ENCODE results near the gene ACP1. TPM values are rescaled to one million over a fixed set of nuclear protein-coding genes. Genes with fewer than 3 reads are reported as not detected.

Gene ACP1
- total RNA-seq, 4 donors from 2014 or later, result 117 to 136 (median 128) TPM

- DNase-seq, result no peak
- Histone ChIP-seq H3K27me3 (peaks cover 3% of the 10 kb centered on the region), H3K4me3 (replicated peaks in 1 of 3) (no peak overlapping the region), H3K27ac (no peak overlapping the region), H3K36me3 (peaks cover 14 to 34% of the 10 kb centered on the region in 2 donors), H3K4me1 (peaks cover 0 to 7% of the 10 kb centered on the region in 2 donors), H3K9me3 (no peaks in the 10 kb centered on the region)
- intact Hi-C loops (cut with DNase I), result no loop called here
- TF ChIP-seq POLR2A (IDR thresholded peaks at IDR 0.05), result no peak
- no peak for TF ChIP-seq CTCF (IDR thresholded peaks at IDR 0.05)
- 94 to 97% methylated on average over 12 of the region's 12 CpGs for WGBS, 2 donors
Observed at GRCh38 chr2:282371-283263, 17.9 kb downstream of the ACP1 start.

DNA sequence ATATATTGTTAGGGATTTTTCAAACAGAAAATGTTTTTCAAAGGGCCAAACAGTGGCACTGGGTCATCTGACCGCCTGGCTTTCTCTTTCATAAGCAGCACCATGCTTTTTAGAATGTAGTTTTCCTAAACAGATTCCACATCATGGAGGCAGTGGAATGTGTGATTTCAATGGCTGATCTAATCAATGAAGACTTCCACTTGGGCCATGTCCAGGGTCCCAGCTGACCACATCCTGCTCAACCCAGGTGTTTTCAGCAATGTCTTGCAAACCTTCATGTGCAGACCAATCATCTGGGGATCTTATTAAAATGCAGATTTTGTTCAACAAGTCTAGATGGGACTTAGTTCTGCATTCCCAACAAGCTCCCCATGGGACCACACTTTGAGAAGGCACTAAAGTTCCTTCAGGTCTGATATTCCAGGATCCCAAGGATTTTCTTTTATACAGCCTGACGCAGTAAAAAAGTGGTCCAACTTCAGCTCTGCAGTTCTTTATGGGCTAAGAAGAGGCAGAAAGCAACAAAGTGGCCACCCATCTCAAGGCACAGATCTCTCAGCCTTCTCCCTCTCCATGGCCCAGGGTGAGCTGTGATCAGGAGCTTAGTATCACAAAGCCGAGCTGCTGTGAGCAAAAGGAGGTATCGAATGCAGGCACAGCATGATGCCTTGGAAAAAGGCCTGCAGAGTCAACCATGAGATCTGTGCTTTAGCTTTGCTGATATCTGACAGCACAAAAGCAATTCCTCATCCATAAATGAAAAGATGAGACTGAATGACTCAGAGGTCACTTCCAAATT is 19.4 kb downstream of the ACP1 start:
- TF ChIP-seq CTCF (IDR thresholded peaks at IDR 0.05), result no peak
- TF ChIP-seq POLR2A (IDR thresholded peaks at IDR 0.05), result no peak
- peaks cover 1 to 21% of the 10 kb centered on the region in 2 donors for H3K4me1 ChIP-seq
- 87 to 93% methylated on average over 4 of the region's 4 CpGs for WGBS, 2 donors
- no peak for DNase-seq
- peaks cover 1 to 21% of the 10 kb centered on the region in 2 donors for H3K36me3 ChIP-seq
- intact Hi-C loops (cut with DNase I), result no loop called here
- H3K9me3 ChIP-seq, result no peaks in the 10 kb centered on the region
- peaks cover 3% of the 10 kb centered on the region for H3K27me3 ChIP-seq
- no peak overlapping the region for H3K4me3 ChIP-seq (replicated peaks in 1 of 3)
- no peak overlapping the region for H3K27ac ChIP-seq

GRCh38 chr2:284896-285492 is 20.2 kb downstream of the ACP1 start:
- H3K4me1 ChIP-seq, result peaks cover 9 to 27% of the 10 kb centered on the region in 2 donors
- no peak for DNase-seq
- no peak overlapping the region for H3K27ac ChIP-seq
- H3K4me3 ChIP-seq (replicated peaks in 1 of 3), result no peak overlapping the region
- no peaks in the 10 kb centered on the region for H3K9me3 ChIP-seq
- intact Hi-C loops (cut with DNase I), result loop anchor here (5.0 kb wide), 1 partner anchor 38 kb away; no protein-coding TSS in a partner anchor
- peaks cover 3% of the 10 kb centered on the region for H3K27me3 ChIP-seq
- WGBS, 2 donors, result 61 to 67% methylated on average over 13 of the region's 13 CpGs
- H3K36me3 ChIP-seq, result peaks cover 0 to 14% of the 10 kb centered on the region in 2 donors
- TF ChIP-seq CTCF (IDR thresholded peaks at IDR 0.05), result no peak
- no peak for TF ChIP-seq POLR2A (IDR thresholded peaks at IDR 0.05)

GRCh38 chr2:285531-285930 is 20.8 kb downstream of the ACP1 start:
- no peak overlapping the region for H3K4me3 ChIP-seq (replicated peaks in 1 of 3)
- WGBS, 2 donors, result 55 to 78% methylated on average over 1 of the region's 1 CpG
- peaks cover 10 to 27% of the 10 kb centered on the region in 2 donors for H3K4me1 ChIP-seq
- peaks cover 0 to 13% of the 10 kb centered on the region in 2 donors for H3K36me3 ChIP-seq
- no peaks in the 10 kb centered on the region for H3K9me3 ChIP-seq
- TF ChIP-seq POLR2A (IDR thresholded peaks at IDR 0.05) (no peak), CTCF (IDR thresholded peaks at IDR 0.05) (no peak)
- DNase-seq, result no peak
- peaks cover 3% of the 10 kb centered on the region for H3K27me3 ChIP-seq
- H3K27ac ChIP-seq, result no peak overlapping the region
- intact Hi-C loops (cut with DNase I), result loop anchor here (5.0 kb wide), 1 partner anchor 38 kb away; no protein-coding TSS in a partner anchor
